GM12878 (cell line): ENCODE data around the gene F10. TPM values are rescaled to one million over a fixed set of nuclear protein-coding genes. Genes with fewer than 3 reads are reported as not detected.

Source experiments
- ATAC-seq: fragments of 200-7000 bp; cut with Tn5 transposase; 3 replicates; pipeline ENCODE4 v1.9.1; 2020; ENCODE audit warnings: mild to moderate bottlenecking, moderate library complexity
- BruUV-seq: library from RNA; stranded (reverse); fragments of 400-500 nt; replicated peaks from 2 replicates; lab custom pipeline; 2021; lab: Mats Ljungman, UMichigan
- CTCF ChIA-PET: fragments of 300-600 bp; sonication (Branson Sonifier 250); formaldehyde crosslinking; extraction: SDS; loops from one replicate; lab custom pipeline; 2021; ENCODE audit warnings: inconsistent platforms; lab: Yijun Ruan, JAX
- POLR2A ChIA-PET: fragments of 350-600 bp; formaldehyde crosslinking; extraction: SDS; loops from one replicate; lab custom pipeline; 2021; ENCODE audit warnings: inconsistent platforms; lab: Charles Lee
- RAD21 ChIA-PET: fragments of 300-600 bp; sonication (Branson Sonifier 250); formaldehyde crosslinking; loops from one replicate; lab custom pipeline; 2023; ENCODE audit warnings: antibody characterized with exemption; ENCODE audit not compliant: unreplicated experiment; lab: Charles Lee
- SMC1A ChIA-PET: fragments of 300-600 bp; sonication (Branson Sonifier 250); formaldehyde crosslinking; loops from one replicate; lab custom pipeline; 2023; ENCODE audit not compliant: unreplicated experiment, uncharacterized antibody; lab: Charles Lee
- DNase-seq: peaks from one replicate; pipeline ENCODE4 v3.0.0-alpha.2; 2011; ENCODE audit warnings: low read depth, low spot score
- FAIRE-seq: peaks from 3 replicates; lab custom pipeline; 2011; peaks lifted over from hg19 to GRCh38; lab: Jason Lieb, UNC
- H2AFZ ChIP-seq: 2 replicates; pipeline ENCODE4 v1.6.0; 2011; ENCODE audit warnings: low read depth, low read length, control low read depth; ENCODE audit not compliant: control insufficient read depth
- H3K27ac ChIP-seq: 2 replicates; pipeline ENCODE4 v1.5.1; 2011; ENCODE audit warnings: control low read depth; ENCODE audit not compliant: control insufficient read depth, insufficient read depth
- H3K27me3 ChIP-seq, 2 experiments: replicated peaks in 1 of 2; 2 replicates each; pipeline versions ENCODE4 v1.6.0 to v1.6.1; 2011; ENCODE audit warnings: low read length in 1 of 2; ENCODE audit not compliant: control insufficient read depth in 2 of 2, insufficient read depth in 2 of 2
- H3K36me3 ChIP-seq, 2 experiments: 2 replicates each; pipeline ENCODE4 v1.5.1; 2011; ENCODE audit warnings: low read length in 1 of 2; ENCODE audit not compliant: control insufficient read depth in 2 of 2, insufficient read depth in 2 of 2
- H3K4me1 ChIP-seq: 2 replicates; pipeline ENCODE4 v1.6.1; 2011; ENCODE audit warnings: mild to moderate bottlenecking, low read length, moderate library complexity, mixed read lengths; ENCODE audit not compliant: control insufficient read depth, insufficient read depth
- H3K4me2 ChIP-seq: 2 replicates; pipeline ENCODE4 v1.6.0; 2011; ENCODE audit warnings: control low read depth; ENCODE audit not compliant: control insufficient read depth, insufficient read depth
- H3K4me3 ChIP-seq: fragments of 200-600 bp; sonication (generic); 2 replicates; pipeline ENCODE4 v1.5.1; 2016
- H3K79me2 ChIP-seq: 2 replicates; pipeline ENCODE4 v1.6.0; 2011; ENCODE audit warnings: low read length; ENCODE audit not compliant: control insufficient read depth, insufficient read depth
- H3K9ac ChIP-seq: 2 replicates; pipeline ENCODE4 v1.8.0; 2011; ENCODE audit warnings: low read length, control low read depth, mixed read lengths; ENCODE audit not compliant: control insufficient read depth, insufficient read depth
- H3K9me3 ChIP-seq: replicated peaks from 3 replicates; pipeline ENCODE4 v1.5.1; 2011; ENCODE audit warnings: mild to moderate bottlenecking, low read length; ENCODE audit not compliant: control insufficient read depth, insufficient read depth
- H4K20me1 ChIP-seq: 2 replicates; pipeline ENCODE4 v1.6.0; 2011; ENCODE audit not compliant: control insufficient read depth, insufficient read depth
- BACH1 ChIP-seq: fragments of 450-650 bp; IDR thresholded peaks from 2 replicates; pipeline ENCODE4 v1.6.1; 2017; ENCODE audit warnings: mild to moderate bottlenecking, borderline replicate concordance
- CBX5 ChIP-seq: sonication (generic); IDR thresholded peaks from 2 replicates; pipeline ENCODE4 v1.6.1; 2016; ENCODE audit warnings: low read depth, moderate library complexity, mild to moderate bottlenecking, inconsistent platforms
- HSF1 ChIP-seq: fragments of 150-350 bp; IDR thresholded peaks from 2 replicates; pipeline ENCODE4 v1.6.1; 2014; ENCODE audit warnings: mild to moderate bottlenecking, low read depth, low read length
- JUNB ChIP-seq: IDR thresholded peaks from 2 replicates; pipeline ENCODE4 v1.6.1; 2016; ENCODE audit warnings: antibody characterized with exemption, mild to moderate bottlenecking
- JUND ChIP-seq: IDR thresholded peaks from 2 replicates; pipeline ENCODE4 v1.6.1; 2012; ENCODE audit warnings: low read depth, mild to moderate bottlenecking, low read length, improper control_type of control experiment, moderate library complexity
- MTA3 ChIP-seq: IDR thresholded peaks from 2 replicates; pipeline ENCODE4 v1.6.1; 2012; ENCODE audit warnings: low read length, inconsistent platforms, borderline replicate concordance
- PRDM15 ChIP-seq: fragments of 450-650 bp; formaldehyde crosslinking; IDR thresholded peaks from 2 replicates; pipeline ENCODE4 v1.4.0; 2020; ENCODE audit warnings: mild to moderate bottlenecking, moderate library complexity
- REST ChIP-seq: IDR thresholded peaks from 2 replicates; pipeline ENCODE4 v1.6.1; 2012; ENCODE audit warnings: mild to moderate bottlenecking, low read depth, low read length
- RFX5 ChIP-seq: IDR thresholded peaks from 2 replicates; pipeline ENCODE4 v1.6.1; 2011; ENCODE audit warnings: low read depth, low read length, improper control_type of control experiment
- SP1 ChIP-seq: IDR thresholded peaks from one replicate; pipeline ENCODE4 v1.6.1; 2011; ENCODE audit warnings: low read depth, low read length
- SPI1 ChIP-seq: IDR thresholded peaks from 2 replicates; pipeline ENCODE4 v1.6.1; 2011; ENCODE audit warnings: low read depth, mild to moderate bottlenecking, low read length, moderate library complexity, borderline replicate concordance; ENCODE audit not compliant: insufficient read depth
- ZBTB33 ChIP-seq: fragments of 450-650 bp; IDR thresholded peaks from 2 replicates; pipeline ENCODE4 v1.6.1; 2017; ENCODE audit warnings: mild to moderate bottlenecking
- ZNF217 ChIP-seq: fragments of 450-650 bp; IDR thresholded peaks from 2 replicates; pipeline ENCODE4 v1.6.1; 2017; ENCODE audit warnings: antibody characterized with exemption, mild to moderate bottlenecking
- ZNF24 ChIP-seq: fragments of 450-650 bp; IDR thresholded peaks from 2 replicates; pipeline ENCODE4 v1.6.1; 2017; ENCODE audit warnings: antibody characterized with exemption, mild to moderate bottlenecking
- WGBS: methylation state at CpG from one replicate; pipeline ENCODE4 v1.1.6; 2016; ENCODE audit warnings: low lambda C conversion rate; ENCODE audit not compliant: insufficient replicate concordance, insufficient coverage; ENCODE audit errors: missing lambda C conversion rate; 5-methylcytosine and 5-hydroxymethylcytosine counted together
- in situ Hi-C: fragments of 300-500 bp; cut with MboI; formaldehyde crosslinking; loops from 9 replicates; pipeline ENCODE4 v1.14.3; 2018; ENCODE audit warnings: mixed read lengths
- intact Hi-C: fragments of 100-400 bp; cut with micrococcal nuclease; formaldehyde crosslinking; loops from one replicate; pipeline ENCODE4 v1.14.2; 2022; ENCODE audit not compliant: unreplicated experiment
- polyA plus RNA-seq, 11 experiments: library from polyadenylated mRNA; depleted of rRNA in 4 of 11; unstranded in 6 of 11; stranded (reverse) in 5 of 11; fragments of >200 nt; fragmentation: Nextera tagmentation in 4 of 11; fragmentation: Illumina TruSeq in 1 of 11; extraction: Ambion mirVana in 4 of 11; extraction: Trizol in 1 of 11; gene quantifications; 1 replicate in 1 of 11; 2 replicates in 10 of 11; pipeline versions ENCODE4 v1.2.1 to v1.2.3, GENCODE V29; 2011 to 2016; ENCODE audit warnings: inconsistent platforms in 2 of 11, missing spikeins in 2 of 11, low read depth in 1 of 11
- total RNA-seq, 4 experiments: library from RNA; depleted of rRNA in 3 of 4; stranded (reverse); fragments of >200 nt in 3 of 4; fragmentation: Illumina TruSeq in 1 of 4; extraction: Trizol in 1 of 4; gene quantifications; 2 replicates each; pipeline versions ENCODE4 v1.2.1 to v1.2.3, GENCODE V29; 2013 to 2021

The F10 gene
- total and polyA plus RNA-seq, 10 of the 15 experiments (the other 5 are each of a cell fraction or from before 2014, with no cell fraction given) = not detected

- POLR2A ChIA-PET = no interaction called here
- in situ Hi-C loops (no loop called here), intact Hi-C loops (no loop called here)
- Histone ChIP-seq H2AFZ (no peak overlapping the region), H3K9ac (no peak overlapping the region), H3K27me3 (peaks cover 0 to 5% of the 10 kb centered on the region in 2 experiments; a peak in 2 of 4 replicates), H3K4me1 (peaks cover 8% of the 10 kb centered on the region), H3K27ac (no peak overlapping the region), H3K9me3 (peaks cover 6% of the 10 kb centered on the region; the same call in 1 of the 3 replicates), H3K79me2 (no peaks in the 10 kb centered on the region), H4K20me1 (no peaks in the 10 kb centered on the region), H3K4me3 (no peak overlapping the region), H3K36me3 (no peaks in the 10 kb centered on the region), H3K4me2 (no peak overlapping the region)
- no peak for FAIRE-seq
- RAD21 ChIA-PET = no interaction called here
- no peak for DNase-seq
- SMC1A ChIA-PET = no interaction called here
- 53% methylated on average over 12 of the region's 12 CpGs for WGBS
- CTCF ChIA-PET = no interaction called here
- no peak for ATAC-seq
- BruUV-seq = no TSS peak
- TF ChIP-seq ZNF217 = no peak
- TF ChIP-seq JUNB = no peak
- TF ChIP-seq BACH1 = no peak
- no peak for TF ChIP-seq ZNF24
- no peak for TF ChIP-seq SPI1
- TF ChIP-seq MTA3 = no peak
- no peak for TF ChIP-seq SP1
- no peak for TF ChIP-seq CBX5
- no peak for TF ChIP-seq REST
- TF ChIP-seq PRDM15 = no peak
- TF ChIP-seq JUND = no peak
- no peak for TF ChIP-seq HSF1
- TF ChIP-seq RFX5 = no peak
- TF ChIP-seq ZBTB33 = no peak
Observed at GRCh38 chr13:113157206-113157928, 34.8 kb downstream of the F10 start.
